Vagina (tissue), 2 donors: ENCODE results near the gene ZNF385C. TPM values are rescaled to one million over a fixed set of nuclear protein-coding genes. Genes with fewer than 3 reads are reported as not detected.

Source experiments
- DNase-seq, 2 donors: peaks; one replicate each; pipeline ENCODE4 v3.0.0-alpha.2; 2017; ENCODE audit errors: extremely low spot score in 2 of 2
- H3K27ac ChIP-seq: fragments of 200-600 bp; sonication (generic); one replicate; pipeline ENCODE4 v1.5.1; 2019
- H3K27me3 ChIP-seq: fragments of 200-600 bp; sonication (generic); one replicate; pipeline ENCODE4 v1.5.1; 2019
- H3K36me3 ChIP-seq, 2 donors: fragments of 200-600 bp; sonication (generic); one replicate each; pipeline ENCODE4 v1.5.1; 2017 to 2019
- H3K4me1 ChIP-seq: fragments of 200-600 bp; sonication (generic); one replicate; pipeline ENCODE4 v1.5.1; 2019
- H3K4me3 ChIP-seq, 2 donors: fragments of 200-600 bp; sonication (generic); 1 replicate in 1 of 2; 2 replicates in 1 of 2; pipeline ENCODE4 v1.5.1; 2016 to 2019
- H3K9me3 ChIP-seq: fragments of 200-600 bp; sonication (generic); one replicate; pipeline ENCODE4 v1.5.1; 2019
- CTCF ChIP-seq, 3 experiments: fragments of 450-650 bp in 2 of 3; fragments of 200-600 bp in 1 of 3; sonication (generic) in 1 of 3; IDR thresholded peaks; one replicate each; pipeline ENCODE4 v1.5.1; 2017 to 2019; ENCODE audit warnings: antibody characterized with exemption in 3 of 3, mild to moderate bottlenecking in 2 of 3, moderate library complexity in 2 of 3
- POLR2A ChIP-seq, 2 donors: fragments of 450-650 bp; IDR thresholded peaks; one replicate each; pipeline ENCODE4 v1.6.1; 2017; ENCODE audit warnings: antibody characterized with exemption in 2 of 2, mild to moderate bottlenecking in 2 of 2, moderate library complexity in 2 of 2
- POLR2AphosphoS5 ChIP-seq, 2 donors: sonication (generic); formaldehyde crosslinking; IDR thresholded peaks; one replicate each; pipeline ENCODE4 v1.9.0; 2017; ENCODE audit warnings: antibody characterized with exemption in 2 of 2, mild to moderate bottlenecking in 2 of 2, low read depth in 1 of 2; ENCODE audit not compliant: insufficient read depth in 1 of 2
- intact Hi-C: fragments of 100-400 bp; cut with DNase I; formaldehyde crosslinking; loops from one replicate; pipeline ENCODE4 v1.15.1; 2023
- total RNA-seq: library from RNA; depleted of rRNA; stranded (reverse); fragments of >200 nt; gene quantifications from one replicate; pipeline ENCODE4 v1.2.3, GENCODE V29; 2016

Gene ZNF385C
- total RNA-seq, 1 donor from 2014 or later: 0.49 TPM

- DNase-seq: no peak
- TF ChIP-seq CTCF (IDR thresholded peaks at IDR 0.05): no peak
- no peak for TF ChIP-seq POLR2A (IDR thresholded peaks at IDR 0.05)
- TF ChIP-seq POLR2AphosphoS5 (IDR thresholded peaks at IDR 0.05; ENCODE audit: insufficient read depth in 1 of 2, low read depth in 1 of 2): no peak
- Histone ChIP-seq H3K4me3 (no peak overlapping the region), H3K36me3 (no peaks in the 10 kb centered on the region), H3K27me3 (no peaks in the 10 kb centered on the region), H3K9me3 (no peaks in the 10 kb centered on the region), H3K4me1 (no peaks in the 10 kb centered on the region), H3K27ac (no peak overlapping the region)
- intact Hi-C loops: no loop called here
Measured at GRCh38 chr17:42081516-42082129, 16.6 kb downstream of the ZNF385C start.

- no peak for DNase-seq
- TF ChIP-seq POLR2A (IDR thresholded peaks at IDR 0.05): no peak
- TF ChIP-seq CTCF (IDR thresholded peaks at IDR 0.05): no peak
- H3K9me3 ChIP-seq: no peaks in the 10 kb centered on the region
- H3K36me3 ChIP-seq: no peaks in the 10 kb centered on the region
- H3K4me1 ChIP-seq: no peaks in the 10 kb centered on the region
- intact Hi-C loops: no loop called here
- no peak overlapping the region for H3K4me3 ChIP-seq
- no peaks in the 10 kb centered on the region for H3K27me3 ChIP-seq
- H3K27ac ChIP-seq: no peak overlapping the region
Measured at GRCh38 chr17:42079541-42079940, 18.7 kb downstream of the ZNF385C start.

GRCh38 chr17:42078396-42079043, 19.8 kb downstream of the ZNF385C start:
- no peaks in the 10 kb centered on the region for H3K9me3 ChIP-seq
- no peaks in the 10 kb centered on the region for H3K36me3 ChIP-seq
- no peak for DNase-seq
- TF ChIP-seq POLR2A (IDR thresholded peaks at IDR 0.05) (no peak), CTCF (IDR thresholded peaks at IDR 0.05) (no peak), POLR2AphosphoS5 (IDR thresholded peaks at IDR 0.05; ENCODE audit: insufficient read depth in 1 of 2, low read depth in 1 of 2) (no peak)
- no peak overlapping the region for H3K27ac ChIP-seq
- no peak overlapping the region for H3K4me3 ChIP-seq
- intact Hi-C loops: no loop called here
- H3K27me3 ChIP-seq: no peaks in the 10 kb centered on the region
- H3K4me1 ChIP-seq: no peaks in the 10 kb centered on the region

GRCh38 chr17:42077755-42078154, 20.5 kb downstream of the ZNF385C start:
- no peak overlapping the region for H3K4me3 ChIP-seq
- no peaks in the 10 kb centered on the region for H3K4me1 ChIP-seq
- H3K9me3 ChIP-seq: no peaks in the 10 kb centered on the region
- H3K27ac ChIP-seq: no peak overlapping the region
- no peak for TF ChIP-seq POLR2AphosphoS5 (IDR thresholded peaks at IDR 0.05; ENCODE audit: insufficient read depth in 1 of 2, low read depth in 1 of 2)
- no peak for TF ChIP-seq CTCF (IDR thresholded peaks at IDR 0.05)
- TF ChIP-seq POLR2A (IDR thresholded peaks at IDR 0.05): no peak
- H3K36me3 ChIP-seq: no peaks in the 10 kb centered on the region
- peaks cover 1% of the 10 kb centered on the region for H3K27me3 ChIP-seq
- intact Hi-C loops: no loop called here
- DNase-seq: no peak

GRCh38 chr17:42076797-42077559, 21.3 kb downstream of the ZNF385C start:
- Histone ChIP-seq H3K27me3 (peaks cover 9% of the 10 kb centered on the region), H3K9me3 (no peaks in the 10 kb centered on the region), H3K36me3 (no peaks in the 10 kb centered on the region), H3K4me1 (peaks cover 8% of the 10 kb centered on the region), H3K4me3 (no peak overlapping the region), H3K27ac (no peak overlapping the region)
- intact Hi-C loops: no loop called here
- TF ChIP-seq POLR2AphosphoS5 (IDR thresholded peaks at IDR 0.05; ENCODE audit: insufficient read depth in 1 of 2, low read depth in 1 of 2) (no peak), CTCF (IDR thresholded peaks at IDR 0.05) (no peak), POLR2A (IDR thresholded peaks at IDR 0.05) (no peak)
- no peak for DNase-seq
